PFSK-1 (cell line): ENCODE results near the gene YAF2.

Source experiments
- POLR2AphosphoS5 ChIP-seq: IDR thresholded peaks from 2 replicates; pipeline ENCODE4 v1.6.1; 2012; ENCODE audit warnings: low read depth, mild to moderate bottlenecking, control low read depth, low read length, moderate library complexity
- TAF1 ChIP-seq: IDR thresholded peaks from 2 replicates; pipeline ENCODE4 v1.6.1; 2012; ENCODE audit warnings: low read length, control low read depth, borderline replicate concordance; ENCODE audit not compliant: insufficient read depth

DNA sequence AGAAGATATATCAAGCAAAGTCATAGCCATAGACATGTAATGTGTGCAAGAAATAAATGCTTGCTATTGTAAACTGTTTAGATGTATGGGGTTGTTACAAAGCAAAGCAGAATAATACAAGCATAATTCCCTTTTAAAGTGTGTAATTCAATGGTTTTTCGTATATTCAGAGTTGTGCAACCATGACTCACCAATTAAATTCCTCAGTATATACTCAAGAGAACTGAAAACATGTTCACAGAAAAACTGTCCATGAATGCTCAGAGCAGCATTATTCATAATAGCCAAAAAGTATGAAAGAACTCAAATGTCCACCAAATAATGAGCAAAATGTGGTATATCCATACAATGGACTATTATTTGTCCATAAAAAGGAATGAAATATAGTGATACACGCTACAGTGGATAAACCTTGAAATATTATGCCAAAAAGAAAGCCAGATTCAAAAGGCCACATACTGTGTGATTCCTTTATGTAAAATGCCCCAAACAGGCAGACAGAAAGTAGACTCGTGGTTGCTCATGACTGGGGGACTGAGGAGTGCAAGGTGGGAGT, 102.7 kb downstream of the YAF2 start:
- TF ChIP-seq POLR2AphosphoS5 (no peak), TAF1 (no peak)
